PC-9 (cell line): ENCODE data around the gene CTSW. TPM values are rescaled to one million over a fixed set of nuclear protein-coding genes. Genes with fewer than 3 reads are reported as not detected.
"Not testable (repeated sequence)": the region's sequence is repeated elsewhere in the genome, so short reads cannot be mapped to it uniquely, and the experiment has no call there.

Experiments used
- Bru-seq: library from RNA; stranded (reverse); fragments of 400-500 nt; gene quantifications from one replicate; lab custom pipeline; 2021; lab: Mats Ljungman, UMichigan
- BruChase-seq, 2 experiments: library from RNA; stranded (reverse); fragments of 400-500 nt; gene quantifications; one replicate each; lab custom pipeline; 2021; lab: Mats Ljungman, UMichigan
- BruUV-seq: library from RNA; stranded (reverse); fragments of 400-500 nt; replicated peaks from 2 replicates; lab custom pipeline; 2021; lab: Mats Ljungman, UMichigan
- CTCF ChIA-PET: fragments of 300-600 bp; sonication (Branson Sonifier 250); formaldehyde crosslinking; loops from one replicate; lab custom pipeline; 2022; ENCODE audit warnings: antibody characterized with exemption; lab: Charles Lee
- POLR2A ChIA-PET: fragments of 300-600 bp; sonication (Branson Sonifier 250); formaldehyde crosslinking; loops from one replicate; lab custom pipeline; 2022; ENCODE audit warnings: antibody characterized with exemption; ENCODE audit not compliant: unreplicated experiment; lab: Charles Lee
- DNase-seq, 2 experiments: peaks; one replicate each; pipeline versions ENCODE4 v3.0.0 to v3.0.0-alpha.2; 2015 to 2022; ENCODE audit warnings: mixed read lengths in 1 of 2
- H2AFZ ChIP-seq: fragments of 200-600 bp; sonication (generic); 2 replicates; pipeline ENCODE4 v1.8.1; 2017; ENCODE audit warnings: antibody characterized with exemption
- H3F3A ChIP-seq: fragments of 200-600 bp; sonication (generic); 2 replicates; pipeline ENCODE4 v1.8.1; 2017; ENCODE audit warnings: antibody characterized with exemption, mild to moderate bottlenecking, low read depth; ENCODE audit not compliant: insufficient read depth
- H3K27ac ChIP-seq: fragments of 200-600 bp; sonication (generic); 2 replicates; pipeline ENCODE4 v1.6.1; 2016; ENCODE audit warnings: mixed run types
- H3K27me3 ChIP-seq: fragments of 200-600 bp; sonication (generic); 2 replicates; pipeline ENCODE4 v1.6.1; 2016; ENCODE audit warnings: low read depth, mixed run types; ENCODE audit not compliant: insufficient read depth
- H3K36me3 ChIP-seq: fragments of 200-600 bp; sonication (generic); 2 replicates; pipeline ENCODE4 v1.6.1; 2016; ENCODE audit warnings: low read depth, mixed run types
- H3K4me1 ChIP-seq: fragments of 200-600 bp; sonication (generic); replicated peaks from 2 replicates; pipeline ENCODE4 v1.6.1; 2016; ENCODE audit warnings: mixed run types; ENCODE audit not compliant: insufficient read depth
- H3K4me2 ChIP-seq: fragments of 200-600 bp; sonication (generic); 2 replicates; pipeline ENCODE4 v1.6.1; 2017; ENCODE audit warnings: mixed run types
- H3K4me3 ChIP-seq: fragments of 200-600 bp; sonication (generic); 2 replicates; pipeline ENCODE4 v1.6.1; 2016; ENCODE audit warnings: mixed run types
- H3K79me2 ChIP-seq: fragments of 200-600 bp; sonication (generic); 2 replicates; pipeline ENCODE4 v1.6.1; 2017; ENCODE audit warnings: low read depth, mixed run types
- H3K9me2 ChIP-seq: fragments of 200-600 bp; sonication (generic); 2 replicates; pipeline ENCODE4 v1.8.1; 2017; ENCODE audit warnings: mild to moderate bottlenecking; ENCODE audit not compliant: insufficient read depth
- H3K9me3 ChIP-seq: fragments of 200-600 bp; sonication (generic); 2 replicates; pipeline ENCODE4 v1.8.1; 2016; ENCODE audit warnings: low read depth; ENCODE audit not compliant: insufficient read depth
- H4K20me1 ChIP-seq: fragments of 200-600 bp; sonication (generic); 2 replicates; pipeline ENCODE4 v1.8.1; 2017; ENCODE audit not compliant: insufficient read depth
- EZH2 ChIP-seq: fragments of 200-600 bp; sonication (generic); IDR thresholded peaks from 2 replicates; pipeline ENCODE4 v1.8.0; 2017; ENCODE audit warnings: antibody characterized with exemption, low read depth
- intact Hi-C: fragments of 100-400 bp; cut with micrococcal nuclease; formaldehyde crosslinking; loops from one replicate; pipeline ENCODE4 v1.10.0; 2022; ENCODE audit not compliant: unreplicated experiment
- long read RNA-seq: library from polyadenylated mRNA; stranded (forward); transcript quantifications from one replicate; pipeline ENCODE4 v2.0.0, GENCODE V29; 2022
- total RNA-seq: library from RNA; stranded (reverse); gene quantifications from 2 replicates; pipeline ENCODE4 v1.2.3, GENCODE V29; 2021
- TF ChIP-seq, protein P1 (sequence below): fragments of 200-600 bp; sonication (generic); conservative IDR thresholded peaks from 2 replicates; pipeline ENCODE4 v1.6.1; 2017; ENCODE audit warnings: mixed run types, antibody characterized with exemption, mild to moderate bottlenecking, moderate library complexity

CTSW gene, protein sequence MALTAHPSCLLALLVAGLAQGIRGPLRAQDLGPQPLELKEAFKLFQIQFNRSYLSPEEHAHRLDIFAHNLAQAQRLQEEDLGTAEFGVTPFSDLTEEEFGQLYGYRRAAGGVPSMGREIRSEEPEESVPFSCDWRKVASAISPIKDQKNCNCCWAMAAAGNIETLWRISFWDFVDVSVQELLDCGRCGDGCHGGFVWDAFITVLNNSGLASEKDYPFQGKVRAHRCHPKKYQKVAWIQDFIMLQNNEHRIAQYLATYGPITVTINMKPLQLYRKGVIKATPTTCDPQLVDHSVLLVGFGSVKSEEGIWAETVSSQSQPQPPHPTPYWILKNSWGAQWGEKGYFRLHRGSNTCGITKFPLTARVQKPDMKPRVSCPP
- total RNA-seq (not detected in 2 replicates), Bru-seq, nascent RNA (not detected), BruChase-seq, experiment 1, labeled RNA remaining after a 2-hour chase (percentile 15 among the genes with signal in this experiment), BruChase-seq, experiment 2, labeled RNA remaining after a 6-hour chase (percentile 12 among the genes with signal in this experiment)
- long read RNA-seq = 0 reads

DNA sequence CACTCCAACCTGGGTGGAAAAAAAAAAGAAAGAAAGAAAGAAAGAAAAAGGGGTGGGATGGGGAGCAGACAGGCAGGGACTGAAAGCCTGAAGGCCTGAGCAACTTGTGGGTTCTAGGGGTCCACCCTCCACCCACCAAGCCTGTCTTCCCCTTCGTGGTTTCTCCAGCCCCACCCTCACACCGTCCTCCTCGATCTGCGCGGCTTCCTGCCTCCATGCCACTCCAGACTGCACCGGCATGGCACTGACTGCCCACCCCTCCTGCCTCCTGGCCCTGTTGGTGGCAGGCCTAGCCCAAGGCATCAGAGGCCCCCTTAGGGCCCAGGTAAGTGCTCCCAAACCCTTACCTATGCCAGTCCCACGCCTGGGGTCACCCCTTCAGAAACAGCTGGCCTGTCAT lies at the start of gene CTSW:
TSS of gene CTSW (plus strand) at position 221 of the 400 bp plus-strand sequence. CDS start at position 239, 18 bp downstream.
- intact Hi-C loops = loop anchor here (10.0 kb wide), 1 partner anchor 185 kb away; no protein-coding TSS in a partner anchor
- CTCF ChIA-PET = no interaction called here

DNA sequence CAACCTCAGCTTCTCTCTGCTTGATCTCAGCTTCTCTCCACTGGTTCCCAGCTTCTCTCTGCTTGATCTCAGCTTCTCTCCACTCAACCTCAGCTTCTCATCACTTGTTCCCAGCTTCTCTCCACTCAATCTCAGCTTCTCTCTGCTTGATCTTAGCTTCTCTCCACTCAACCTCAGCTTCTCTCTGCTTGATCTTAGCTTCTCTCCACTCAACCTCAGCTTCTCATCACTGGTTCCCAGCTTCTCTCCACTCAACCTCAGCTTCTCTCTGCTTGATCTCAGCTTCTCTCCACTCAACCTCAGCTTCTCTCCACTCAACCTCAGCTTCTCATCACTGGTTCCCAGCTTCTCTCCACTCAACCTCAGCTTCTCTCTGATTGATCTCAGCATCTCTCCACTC lies 47.4 kb upstream of the CTSW start:
- H3F3A ChIP-seq, H3K4me2 ChIP-seq, H3K27ac ChIP-seq, H2AFZ ChIP-seq, H3K79me2 ChIP-seq, DNase-seq, H4K20me1 ChIP-seq, POLR2A ChIA-PET, H3K9me3 ChIP-seq, BruUV-seq, CTCF ChIA-PET, H3K36me3 ChIP-seq, H3K9me2 ChIP-seq, H3K4me1 ChIP-seq, intact Hi-C loops, H3K4me3 ChIP-seq: not testable (repeated sequence)
- H3K27me3 ChIP-seq = peaks cover 59% of the 10 kb centered on the region

More for the DNA sequence above, at the start of gene CTSW:
- no peaks in the 10 kb centered on the region; the same call in 1 of the 2 replicates for H3K79me2 ChIP-seq
- H3K4me2 ChIP-seq = no peak within 1 kb of the TSS
- BruUV-seq = no TSS peak
- no peak within 1 kb of the TSS for H2AFZ ChIP-seq
- TF ChIP-seq, protein P1, sequence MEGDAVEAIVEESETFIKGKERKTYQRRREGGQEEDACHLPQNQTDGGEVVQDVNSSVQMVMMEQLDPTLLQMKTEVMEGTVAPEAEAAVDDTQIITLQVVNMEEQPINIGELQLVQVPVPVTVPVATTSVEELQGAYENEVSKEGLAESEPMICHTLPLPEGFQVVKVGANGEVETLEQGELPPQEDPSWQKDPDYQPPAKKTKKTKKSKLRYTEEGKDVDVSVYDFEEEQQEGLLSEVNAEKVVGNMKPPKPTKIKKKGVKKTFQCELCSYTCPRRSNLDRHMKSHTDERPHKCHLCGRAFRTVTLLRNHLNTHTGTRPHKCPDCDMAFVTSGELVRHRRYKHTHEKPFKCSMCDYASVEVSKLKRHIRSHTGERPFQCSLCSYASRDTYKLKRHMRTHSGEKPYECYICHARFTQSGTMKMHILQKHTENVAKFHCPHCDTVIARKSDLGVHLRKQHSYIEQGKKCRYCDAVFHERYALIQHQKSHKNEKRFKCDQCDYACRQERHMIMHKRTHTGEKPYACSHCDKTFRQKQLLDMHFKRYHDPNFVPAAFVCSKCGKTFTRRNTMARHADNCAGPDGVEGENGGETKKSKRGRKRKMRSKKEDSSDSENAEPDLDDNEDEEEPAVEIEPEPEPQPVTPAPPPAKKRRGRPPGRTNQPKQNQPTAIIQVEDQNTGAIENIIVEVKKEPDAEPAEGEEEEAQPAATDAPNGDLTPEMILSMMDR = no peak
- no peak for TF ChIP-seq EZH2
- H3F3A ChIP-seq = peaks cover 6% of the 10 kb centered on the region; the same call in 1 of the 2 replicates
- POLR2A ChIA-PET = no interaction called here
- no peaks in the 10 kb centered on the region for H3K9me2 ChIP-seq
- H3K4me3 ChIP-seq = no peak within 1 kb of the TSS
- no peaks in the 10 kb centered on the region for H3K9me3 ChIP-seq
- 0 out of 2 replicates have a peak, but pooled peaks cover 11% of the 10 kb centered on the region for H3K36me3 ChIP-seq
- no peaks in the 10 kb centered on the region for H3K27me3 ChIP-seq
- DNase-seq = no peak
- no peaks in the 10 kb centered on the region for H3K4me1 ChIP-seq
- no peaks in the 10 kb centered on the region for H4K20me1 ChIP-seq
- H3K27ac ChIP-seq = no peak within 1 kb of the TSS

DNA sequence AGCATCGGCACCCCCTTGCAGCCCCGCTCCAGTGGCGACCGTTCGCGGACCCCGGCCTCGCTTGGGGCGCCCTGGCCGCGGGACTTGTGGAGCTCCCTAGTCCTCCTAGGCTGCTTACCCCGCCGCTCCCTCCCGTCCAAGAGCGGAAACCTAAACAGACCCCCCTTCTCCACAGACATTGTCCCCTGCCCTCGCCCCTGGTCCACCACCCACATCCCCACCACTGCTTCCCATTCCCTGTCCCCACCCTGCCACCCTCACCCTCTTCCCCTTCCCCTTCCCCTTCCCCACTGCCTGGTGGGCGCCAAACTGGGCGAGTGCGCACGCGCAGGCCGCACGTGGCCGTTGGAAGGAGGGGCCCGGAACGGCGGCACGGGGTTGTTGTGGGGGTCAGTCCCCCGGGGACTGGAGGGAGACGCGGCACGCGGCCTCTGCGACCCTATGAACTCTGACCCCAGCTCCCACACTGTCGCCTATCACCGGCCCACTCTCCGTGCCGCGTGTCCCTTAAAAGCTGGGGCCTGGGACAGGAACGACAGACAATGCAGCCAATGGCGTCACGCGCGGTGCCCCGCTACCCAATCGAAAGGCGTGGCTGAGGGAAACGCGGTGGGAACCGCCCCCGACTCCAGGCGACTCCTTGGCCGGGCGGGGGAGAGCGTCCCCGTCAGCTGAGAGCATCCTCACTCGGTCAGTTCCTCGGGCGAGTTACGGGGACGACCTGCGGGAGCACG lies 46.2 kb upstream of the CTSW start, which contains the start of gene SNX32:
TSS of gene SNX32 (plus strand) at position 667 of the 734 bp plus-strand sequence. CDS start 103 bp downstream, outside the sequence.
- H3K79me2 ChIP-seq = no peaks in the 10 kb centered on the region
- POLR2A ChIA-PET = no interaction called here
- H3K9me3 ChIP-seq = peaks cover 4% of the 10 kb centered on the region; the same call in 1 of the 2 replicates
- intact Hi-C loops = no loop called here
- H4K20me1 ChIP-seq = no peaks in the 10 kb centered on the region
- H3K36me3 ChIP-seq = no peaks in the 10 kb centered on the region
- no peak within 1 kb of the TSS for H3K4me2 ChIP-seq
- H3F3A ChIP-seq = no peaks in the 10 kb centered on the region
- CTCF ChIA-PET = no interaction called here
- no peak within 1 kb of the TSS for H2AFZ ChIP-seq
- no peaks in the 10 kb centered on the region for H3K4me1 ChIP-seq
- TF ChIP-seq EZH2 = no peak
- TF ChIP-seq, protein P1 = no peak
- H3K9me2 ChIP-seq = no peaks in the 10 kb centered on the region
- H3K27me3 ChIP-seq = peaks cover 58% of the 10 kb centered on the region
- BruUV-seq = no TSS peak
- no peak within 1 kb of the TSS for H3K4me3 ChIP-seq
- H3K27ac ChIP-seq = no peak within 1 kb of the TSS
- DNase-seq = no peak
